Endothelial cell of umbilical vein (primary cell): ENCODE measurements around the gene VCX3A. TPM values are rescaled to one million over a fixed set of nuclear protein-coding genes. Genes with fewer than 3 reads are reported as not detected.

ENCODE experiments used
- BruUV-seq: library from RNA; stranded (reverse); fragments of 400-500 nt; replicated peaks from 2 replicates; lab custom pipeline; 2021; lab: Mats Ljungman, UMichigan
- CTCF ChIA-PET: fragments of 300-600, 350-600 bp; sonication (Branson Sonifier 250); formaldehyde crosslinking; loops from one replicate; lab custom pipeline; 2021; ENCODE audit warnings: antibody characterized with exemption, inconsistent platforms; lab: Charles Lee
- POLR2A ChIA-PET: fragments of 300-600, 350-600 bp; sonication (Branson Sonifier 250); formaldehyde crosslinking; loops from one replicate; lab custom pipeline; 2021; ENCODE audit warnings: antibody characterized with exemption, inconsistent platforms; lab: Charles Lee
- DNase-seq: peaks from one replicate; pipeline ENCODE4 v3.0.0-alpha.2; 2011; ENCODE audit warnings: low read depth, low spot score
- FAIRE-seq: peaks from 2 replicates; lab custom pipeline; 2011; peaks lifted over from hg19 to GRCh38; lab: Jason Lieb, UNC
- H2AFZ ChIP-seq: 2 replicates; pipeline ENCODE4 v1.6.0; 2012; ENCODE audit warnings: low read depth, low read length, control low read depth, inconsistent platforms
- H3K27ac ChIP-seq: 2 replicates; pipeline ENCODE4 v1.5.1; 2011; ENCODE audit warnings: low read depth, mild to moderate bottlenecking, control low read depth, low read length, moderate library complexity; ENCODE audit not compliant: insufficient read depth
- H3K27me3 ChIP-seq, 2 experiments: 2 replicates each; pipeline versions ENCODE4 v1.6.0 to v1.6.1; 2011; ENCODE audit warnings: low read length in 2 of 2, mixed read lengths in 1 of 2; ENCODE audit not compliant: control insufficient read depth in 2 of 2, insufficient read depth in 2 of 2
- H3K36me3 ChIP-seq, 2 experiments: 2 replicates in 1 of 2; 3 replicates in 1 of 2; pipeline ENCODE4 v1.5.1; 2011; ENCODE audit warnings: low read length in 2 of 2, mild to moderate bottlenecking in 1 of 2, moderate library complexity in 1 of 2; ENCODE audit not compliant: control insufficient read depth in 2 of 2, insufficient read depth in 2 of 2; ENCODE audit errors: extremely low read depth in 1 of 2
- H3K4me1 ChIP-seq: 3 replicates; pipeline ENCODE4 v1.5.1; 2011; ENCODE audit warnings: mild to moderate bottlenecking, low read length; ENCODE audit not compliant: control insufficient read depth, insufficient read depth; ENCODE audit errors: extremely low read depth
- H3K4me2 ChIP-seq: 2 replicates; pipeline ENCODE4 v1.6.1; 2011; ENCODE audit warnings: low read length, control low read depth, mixed read lengths; ENCODE audit not compliant: insufficient read depth
- H3K4me3 ChIP-seq, 3 experiments: fragments of 200-600 bp in 1 of 3; sonication (generic), shearing (Covaris generic) in 1 of 3; replicated peaks in 1 of 3; 2 replicates each; pipeline ENCODE4 v1.5.1; 2011 to 2016; ENCODE audit warnings: control low read depth in 3 of 3, low read length in 3 of 3, mild to moderate bottlenecking in 2 of 3, inconsistent platforms in 1 of 3, low read depth in 1 of 3, moderate library complexity in 1 of 3; ENCODE audit not compliant: insufficient read depth in 1 of 3
- H3K79me2 ChIP-seq: 2 replicates; pipeline ENCODE4 v1.6.0; 2012; ENCODE audit warnings: low read length, inconsistent platforms; ENCODE audit not compliant: control insufficient read depth, insufficient read depth
- H3K9ac ChIP-seq: replicated peaks from 2 replicates; pipeline ENCODE3; 2011; ENCODE audit warnings: low read length, control low read depth; ENCODE audit not compliant: insufficient read depth; ENCODE audit errors: extremely low read depth
- H3K9me1 ChIP-seq: replicated peaks from 3 replicates; pipeline ENCODE4 v1.6.0; 2011; ENCODE audit warnings: mild to moderate bottlenecking, low read length; ENCODE audit not compliant: control insufficient read depth, insufficient read depth; ENCODE audit errors: extremely low read depth
- H3K9me3 ChIP-seq: replicated peaks from 2 replicates; pipeline ENCODE4 v1.5.1; 2012; ENCODE audit warnings: low read length, inconsistent platforms; ENCODE audit not compliant: control insufficient read depth, insufficient read depth
- H4K20me1 ChIP-seq: replicated peaks from 2 replicates; pipeline ENCODE3; 2011; ENCODE audit warnings: mild to moderate bottlenecking, low read length; ENCODE audit not compliant: control insufficient read depth, insufficient read depth; ENCODE audit errors: extremely low read depth
- EZH2 ChIP-seq: IDR thresholded peaks from 2 replicates; pipeline ENCODE4 v1.6.1; 2012; ENCODE audit warnings: borderline replicate concordance, low read depth, mild to moderate bottlenecking, moderate library complexity, low read length, inconsistent platforms; ENCODE audit not compliant: severe bottlenecking
- FOS ChIP-seq: IDR thresholded peaks from 2 replicates; pipeline ENCODE4 v1.6.1; 2011; ENCODE audit warnings: mild to moderate bottlenecking, low read length, moderate library complexity, borderline replicate concordance; ENCODE audit not compliant: insufficient read depth
- GATA2 ChIP-seq: IDR thresholded peaks from 2 replicates; pipeline ENCODE4 v1.7.0; 2011; ENCODE audit warnings: low read depth, mild to moderate bottlenecking, moderate library complexity, mixed read lengths, low read length; ENCODE audit not compliant: insufficient read length, insufficient read depth
- JUN ChIP-seq: IDR thresholded peaks from 2 replicates; pipeline ENCODE4 v1.6.1; 2011; ENCODE audit warnings: borderline replicate concordance, low read depth; ENCODE audit not compliant: insufficient read length, insufficient read depth
- MYC ChIP-seq: IDR thresholded peaks from one replicate; pipeline ENCODE4 v1.6.1; 2011; ENCODE audit warnings: mild to moderate bottlenecking, low read depth, low read length
- POLR2A ChIP-seq: IDR thresholded peaks from 2 replicates; pipeline ENCODE4 v1.6.1; 2012; ENCODE audit warnings: low read depth, mild to moderate bottlenecking, control low read depth, low read length
- POLR2AphosphoS5 ChIP-seq: IDR thresholded peaks from 2 replicates; pipeline ENCODE4 v1.6.1; 2012; ENCODE audit warnings: low read depth, mild to moderate bottlenecking, control low read depth, low read length, moderate library complexity; ENCODE audit not compliant: insufficient read depth
- dilution Hi-C: fragments of 300-500 bp; cut with MboI; formaldehyde crosslinking; loops from one replicate; pipeline ENCODE4 v1.15.0; 2019; ENCODE audit warnings: low sequenced_read_pairs; ENCODE audit not compliant: extremely low pct_ligation_motif_present
- intact Hi-C: fragments of 100-400 bp; cut with micrococcal nuclease; formaldehyde crosslinking; loops from one replicate; pipeline ENCODE4 v1.10.0; 2022
- polyA plus RNA-seq, 4 experiments: library from polyadenylated mRNA; depleted of rRNA in 3 of 4; stranded (reverse) in 3 of 4; unstranded in 1 of 4; fragments of >200 nt; gene quantifications; 2 replicates each; pipeline versions ENCODE4 v1.2.1 to v1.2.3, GENCODE V29; 2011 to 2012; ENCODE audit warnings: missing spikeins in 1 of 4
- total RNA-seq: library from RNA; stranded (reverse); gene quantifications from 2 replicates; pipeline ENCODE4 v1.2.3, GENCODE V29; 2021
- TF ChIP-seq, protein P1 (sequence below): IDR thresholded peaks from 2 replicates; pipeline ENCODE4 v1.6.1; 2011; ENCODE audit not compliant: insufficient read depth, insufficient read length
- TF ChIP-seq, protein P2 (sequence below), 2 donors: IDR thresholded peaks; 1 replicate in 1 of 2; 2 replicates in 1 of 2; pipeline ENCODE4 v1.5.1; 2011; ENCODE audit warnings: low read length in 2 of 2, mild to moderate bottlenecking in 2 of 2, moderate library complexity in 2 of 2, control low read depth in 1 of 2, inconsistent platforms in 1 of 2, low read depth in 1 of 2; ENCODE audit not compliant: insufficient read depth in 1 of 2; ENCODE audit errors: extremely low read depth in 1 of 2

Gene VCX3A
- total and polyA plus RNA-seq, 2 donors (not counting 3 experiments of a cell fraction or from before 2014, with no cell fraction given), result not detected

DNA sequence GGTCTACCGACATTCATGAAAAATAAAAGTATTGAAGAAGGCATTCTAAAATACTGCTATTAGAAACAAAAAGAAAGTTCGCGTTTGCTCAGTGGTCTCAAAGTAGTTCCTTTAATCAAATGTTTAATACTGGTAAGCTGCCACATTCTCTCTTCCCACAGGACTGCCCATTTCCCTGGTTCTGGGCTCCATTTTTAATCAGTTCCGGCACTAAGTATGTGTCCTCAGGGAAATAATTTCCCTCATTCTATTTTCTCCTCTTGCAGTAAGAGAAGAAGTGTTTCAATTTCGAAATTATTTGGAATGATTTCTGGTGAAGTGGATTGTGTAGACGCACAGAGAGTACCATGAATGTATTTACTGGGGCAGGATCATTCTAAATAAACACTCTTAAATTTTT is 17.5 kb downstream of the VCX3A start:
- Histone ChIP-seq H3K36me3 (no peaks in the 10 kb centered on the region), H4K20me1 (no peaks in the 10 kb centered on the region), H3K27me3 (no peaks in the 10 kb centered on the region), H3K9me1 (no peaks in the 10 kb centered on the region), H3K79me2 (no peaks in the 10 kb centered on the region), H3K9me3 (no peaks in the 10 kb centered on the region), H2AFZ (no peak overlapping the region), H3K27ac (no peak overlapping the region), H3K9ac (no peak overlapping the region), H3K4me3 (no peak overlapping the region), H3K4me1 (no peaks in the 10 kb centered on the region), H3K4me2 (no peak overlapping the region)
- BruUV-seq, result no TSS peak
- intact Hi-C loops, result no loop called here
- TF ChIP-seq GATA2 (no peak), EZH2 (no peak), FOS (no peak), MYC (no peak), JUN (no peak), POLR2AphosphoS5 (no peak), POLR2A (no peak)
- TF ChIP-seq, protein P1, sequence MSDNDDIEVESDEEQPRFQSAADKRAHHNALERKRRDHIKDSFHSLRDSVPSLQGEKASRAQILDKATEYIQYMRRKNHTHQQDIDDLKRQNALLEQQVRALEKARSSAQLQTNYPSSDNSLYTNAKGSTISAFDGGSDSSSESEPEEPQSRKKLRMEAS, result no peak
- TF ChIP-seq, protein P2, sequence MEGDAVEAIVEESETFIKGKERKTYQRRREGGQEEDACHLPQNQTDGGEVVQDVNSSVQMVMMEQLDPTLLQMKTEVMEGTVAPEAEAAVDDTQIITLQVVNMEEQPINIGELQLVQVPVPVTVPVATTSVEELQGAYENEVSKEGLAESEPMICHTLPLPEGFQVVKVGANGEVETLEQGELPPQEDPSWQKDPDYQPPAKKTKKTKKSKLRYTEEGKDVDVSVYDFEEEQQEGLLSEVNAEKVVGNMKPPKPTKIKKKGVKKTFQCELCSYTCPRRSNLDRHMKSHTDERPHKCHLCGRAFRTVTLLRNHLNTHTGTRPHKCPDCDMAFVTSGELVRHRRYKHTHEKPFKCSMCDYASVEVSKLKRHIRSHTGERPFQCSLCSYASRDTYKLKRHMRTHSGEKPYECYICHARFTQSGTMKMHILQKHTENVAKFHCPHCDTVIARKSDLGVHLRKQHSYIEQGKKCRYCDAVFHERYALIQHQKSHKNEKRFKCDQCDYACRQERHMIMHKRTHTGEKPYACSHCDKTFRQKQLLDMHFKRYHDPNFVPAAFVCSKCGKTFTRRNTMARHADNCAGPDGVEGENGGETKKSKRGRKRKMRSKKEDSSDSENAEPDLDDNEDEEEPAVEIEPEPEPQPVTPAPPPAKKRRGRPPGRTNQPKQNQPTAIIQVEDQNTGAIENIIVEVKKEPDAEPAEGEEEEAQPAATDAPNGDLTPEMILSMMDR (IDR thresholded peaks at IDR 0.05; ENCODE audit: extremely low read depth in 1 of 2, insufficient read depth in 1 of 2, low read depth in 1 of 2, low read length in 2 of 2), result no peak
- dilution Hi-C loops, result no loop called here
- DNase-seq, result no peak
- ChIA-PET POLR2A (no interaction called here), CTCF (no interaction called here)
- FAIRE-seq, result no peak
